Frontal cortex (tissue), 4 donors: ENCODE data around the gene GRIP2. TPM values are rescaled to one million over a fixed set of nuclear protein-coding genes. Genes with fewer than 3 reads are reported as not detected.

ENCODE experiments used
- DNase-seq, 2 donors: peaks; one replicate each; pipeline ENCODE4 v3.0.0; 2012; ENCODE audit warnings: low spot score in 2 of 2
- FAIRE-seq: peaks from 2 replicates; lab custom pipeline; 2012; peaks lifted over from hg19 to GRCh38; lab: Jason Lieb, UNC
- total RNA-seq: library from RNA; depleted of rRNA; stranded (reverse); fragments of >200 nt; gene quantifications from one replicate; pipeline ENCODE4 v1.2.3, GENCODE V29; 2014
- donor health status: control.
- donor health status: control.
- donor health status: control.

Gene GRIP2
- 8.2 TPM for total RNA-seq

- FAIRE-seq (no peak), DNase-seq (no peak)
Measured at GRCh38 chr3:14539742-14540491, at the start of gene GRIP2. TSS of gene GRIP2 (minus strand) at chr3:14540342. CDS start at chr3:14540308, 34 bp downstream.

- no peak for FAIRE-seq
- DNase-seq, result no peak
Measured at GRCh38 chr3:14588425-14589112, 48.4 kb upstream of the GRIP2 start.

GRCh38 chr3:14587740-14588360 lies 47.7 kb upstream of the GRIP2 start:
- FAIRE-seq (no peak), DNase-seq (no peak)

- no peak for DNase-seq
- no peak for FAIRE-seq
Measured at GRCh38 chr3:14586611-14587010, 46.5 kb upstream of the GRIP2 start.

GRCh38 chr3:14583548-14584091 lies 43.5 kb upstream of the GRIP2 start:
- DNase-seq (no peak), FAIRE-seq (no peak)

- FAIRE-seq, result no peak
- no peak for DNase-seq
Measured at GRCh38 chr3:14582045-14582410, 41.9 kb upstream of the GRIP2 start.

- FAIRE-seq, result no peak
- DNase-seq, result no peak
Measured at GRCh38 chr3:14581334-14582044, 41.3 kb upstream of the GRIP2 start.

GRCh38 chr3:14577897-14578296 lies 37.8 kb upstream of the GRIP2 start:
- no peak for FAIRE-seq
- no peak for DNase-seq

- DNase-seq (no peak), FAIRE-seq (no peak)
Measured at GRCh38 chr3:14576163-14576562, 36.0 kb upstream of the GRIP2 start.

- DNase-seq (no peak), FAIRE-seq (no peak)
Measured at GRCh38 chr3:14574183-14574582, 34.0 kb upstream of the GRIP2 start.

GRCh38 chr3:14573706-14574105 lies 33.6 kb upstream of the GRIP2 start:
- DNase-seq (no peak), FAIRE-seq (no peak)

- DNase-seq (no peak), FAIRE-seq (no peak)
Measured at GRCh38 chr3:14570864-14571263, 30.7 kb upstream of the GRIP2 start.

- FAIRE-seq (no peak), DNase-seq (no peak)
Measured at GRCh38 chr3:14570089-14570488, 29.9 kb upstream of the GRIP2 start.

GRCh38 chr3:14569474-14570000 lies 29.4 kb upstream of the GRIP2 start:
- no peak for DNase-seq
- no peak for FAIRE-seq

- DNase-seq, result no peak
- no peak for FAIRE-seq
Measured at GRCh38 chr3:14568269-14568668, 28.1 kb upstream of the GRIP2 start.

GRCh38 chr3:14566812-14567211 lies 26.7 kb upstream of the GRIP2 start:
- no peak for FAIRE-seq
- DNase-seq, result no peak

GRCh38 chr3:14565868-14566588 lies 25.9 kb upstream of the GRIP2 start:
- FAIRE-seq, result no peak
- no peak for DNase-seq

- FAIRE-seq (no peak), DNase-seq (no peak)
Measured at GRCh38 chr3:14564741-14565140, 24.6 kb upstream of the GRIP2 start.

GRCh38 chr3:14563946-14564539 lies 23.9 kb upstream of the GRIP2 start:
- DNase-seq, result no peak

More at GRCh38 chr3:14563946-14564539, 23.9 kb upstream of the GRIP2 start:
- no peak for FAIRE-seq
